Transverse colon (tissue), 1 donor: ENCODE results near the gene EPHB2.

Experiments
- EP300 ChIP-seq: sonication (generic); formaldehyde crosslinking; IDR thresholded peaks from one replicate; pipeline ENCODE4 v1.6.1; 2017; ENCODE audit warnings: antibody characterized with exemption, low read depth
- POLR2A ChIP-seq: fragments of 450-650 bp; IDR thresholded peaks from one replicate; pipeline ENCODE4 v1.6.1; 2016; ENCODE audit warnings: antibody characterized with exemption, mild to moderate bottlenecking, moderate library complexity

- TF ChIP-seq EP300 (no peak), POLR2A (no peak)
Observed at GRCh38 chr1:22683547-22683946, 27.1 kb upstream of the EPHB2 start.
